ENCODE results near the gene CDKN1A. TPM values are rescaled to one million over a fixed set of nuclear protein-coding genes. Genes with fewer than 3 reads are reported as not detected.
A peak's percentile ranks its signal among the peaks of the same experiment; 100 is the strongest.

CDKN1A gene
- total RNA-seq, 1 donor from 2014 or later = 353 TPM

DNA sequence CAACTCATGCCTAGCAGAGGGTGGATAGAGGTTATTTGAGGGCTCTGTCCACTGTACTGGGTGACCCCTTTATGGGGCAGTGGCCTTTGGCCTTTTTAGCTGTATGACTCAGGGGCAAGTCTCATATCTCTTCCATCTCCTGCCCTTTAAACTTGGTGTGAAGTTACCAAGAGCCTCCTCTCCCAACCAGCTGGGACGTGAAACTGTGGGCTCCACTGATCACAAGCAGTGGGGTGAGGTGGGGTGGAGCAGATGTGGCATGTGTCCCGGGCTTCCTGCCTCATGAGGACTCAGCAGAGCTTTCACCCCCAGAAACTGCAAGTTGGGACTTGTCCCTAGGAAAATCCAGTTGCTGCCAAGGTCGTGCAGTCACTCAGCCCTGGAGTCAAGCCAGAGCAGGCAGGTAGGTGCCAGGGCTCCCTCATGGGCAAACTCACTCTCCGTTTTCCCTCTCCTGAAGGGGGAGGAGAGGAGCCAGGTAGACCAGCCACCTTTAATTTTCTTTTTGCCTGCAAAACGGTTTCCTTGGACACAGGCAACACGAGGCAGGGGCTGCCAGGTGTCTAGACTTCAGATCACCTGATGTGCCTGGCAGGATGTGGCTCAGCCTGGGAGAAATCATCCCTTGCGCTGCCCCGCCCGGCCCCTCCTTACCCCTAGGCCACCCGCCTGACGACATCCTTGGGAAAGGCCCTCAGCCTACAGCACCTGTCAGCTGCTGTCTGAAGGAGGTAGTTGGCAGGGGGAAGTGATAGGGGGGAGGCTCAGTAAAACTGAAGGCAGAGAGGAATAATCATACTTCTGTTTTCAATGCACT is 4.0 kb downstream of the CDKN1A start:
- H3K27me3 ChIP-seq = no peaks in the 10 kb centered on the region
- intact Hi-C loops (cut with DNase I) = no loop called here
- peak overlapping the region; percentile 45 to 100 for H3K27ac ChIP-seq
- TF ChIP-seq, protein P1, sequence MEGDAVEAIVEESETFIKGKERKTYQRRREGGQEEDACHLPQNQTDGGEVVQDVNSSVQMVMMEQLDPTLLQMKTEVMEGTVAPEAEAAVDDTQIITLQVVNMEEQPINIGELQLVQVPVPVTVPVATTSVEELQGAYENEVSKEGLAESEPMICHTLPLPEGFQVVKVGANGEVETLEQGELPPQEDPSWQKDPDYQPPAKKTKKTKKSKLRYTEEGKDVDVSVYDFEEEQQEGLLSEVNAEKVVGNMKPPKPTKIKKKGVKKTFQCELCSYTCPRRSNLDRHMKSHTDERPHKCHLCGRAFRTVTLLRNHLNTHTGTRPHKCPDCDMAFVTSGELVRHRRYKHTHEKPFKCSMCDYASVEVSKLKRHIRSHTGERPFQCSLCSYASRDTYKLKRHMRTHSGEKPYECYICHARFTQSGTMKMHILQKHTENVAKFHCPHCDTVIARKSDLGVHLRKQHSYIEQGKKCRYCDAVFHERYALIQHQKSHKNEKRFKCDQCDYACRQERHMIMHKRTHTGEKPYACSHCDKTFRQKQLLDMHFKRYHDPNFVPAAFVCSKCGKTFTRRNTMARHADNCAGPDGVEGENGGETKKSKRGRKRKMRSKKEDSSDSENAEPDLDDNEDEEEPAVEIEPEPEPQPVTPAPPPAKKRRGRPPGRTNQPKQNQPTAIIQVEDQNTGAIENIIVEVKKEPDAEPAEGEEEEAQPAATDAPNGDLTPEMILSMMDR (IDR thresholded peaks at IDR 0.05) = no peak
- peaks cover 12 to 25% of the 10 kb centered on the region in 2 donors for H3K4me1 ChIP-seq
- peak overlapping the region; percentile 12 to 75 for H3K4me3 ChIP-seq
- peaks cover 57 to 60% of the 10 kb centered on the region in 2 donors for H3K36me3 ChIP-seq
- H3K9me3 ChIP-seq = no peaks in the 10 kb centered on the region
- no peak for DNase-seq (ENCODE audit: low spot score in 2 of 2)

DNA sequence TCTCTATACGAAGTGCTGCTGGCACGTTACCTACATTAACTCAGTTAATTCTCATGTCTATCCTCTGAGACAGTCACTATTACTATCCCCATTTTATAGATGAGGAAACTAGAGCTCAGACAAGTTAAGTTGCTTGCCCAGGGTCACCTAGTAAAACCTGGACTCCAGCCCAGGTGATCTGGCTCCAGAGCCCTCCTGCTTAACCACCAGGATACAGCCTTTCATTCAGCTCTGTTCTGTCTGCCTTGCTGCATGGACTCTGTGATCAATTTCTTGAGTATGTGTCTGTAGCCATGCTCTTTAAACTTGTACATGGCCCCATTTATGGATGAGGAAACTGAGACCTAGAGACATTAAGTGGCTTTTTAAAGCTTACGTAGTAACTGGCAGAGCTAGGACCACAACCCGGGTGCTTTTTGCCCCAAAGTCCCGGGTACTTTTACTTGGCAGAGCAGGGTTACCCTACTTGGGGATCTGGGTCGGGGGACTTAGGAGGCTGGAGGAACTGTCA is 4.7 kb downstream of the CDKN1A start:
- DNase-seq (ENCODE audit: low spot score in 2 of 2) = no peak
- intact Hi-C loops (cut with DNase I) = no loop called here
- TF ChIP-seq, protein P1 (IDR thresholded peaks at IDR 0.05) = no peak
- Histone ChIP-seq H3K9me3 (no peaks in the 10 kb centered on the region), H3K36me3 (peaks cover 58 to 67% of the 10 kb centered on the region in 2 donors), H3K27me3 (no peaks in the 10 kb centered on the region), H3K27ac (peak overlapping the region; percentile 45 to 100), H3K4me1 (peaks cover 12 to 18% of the 10 kb centered on the region in 2 donors), H3K4me3 (peak overlapping the region; percentile 12 to 75)

DNA sequence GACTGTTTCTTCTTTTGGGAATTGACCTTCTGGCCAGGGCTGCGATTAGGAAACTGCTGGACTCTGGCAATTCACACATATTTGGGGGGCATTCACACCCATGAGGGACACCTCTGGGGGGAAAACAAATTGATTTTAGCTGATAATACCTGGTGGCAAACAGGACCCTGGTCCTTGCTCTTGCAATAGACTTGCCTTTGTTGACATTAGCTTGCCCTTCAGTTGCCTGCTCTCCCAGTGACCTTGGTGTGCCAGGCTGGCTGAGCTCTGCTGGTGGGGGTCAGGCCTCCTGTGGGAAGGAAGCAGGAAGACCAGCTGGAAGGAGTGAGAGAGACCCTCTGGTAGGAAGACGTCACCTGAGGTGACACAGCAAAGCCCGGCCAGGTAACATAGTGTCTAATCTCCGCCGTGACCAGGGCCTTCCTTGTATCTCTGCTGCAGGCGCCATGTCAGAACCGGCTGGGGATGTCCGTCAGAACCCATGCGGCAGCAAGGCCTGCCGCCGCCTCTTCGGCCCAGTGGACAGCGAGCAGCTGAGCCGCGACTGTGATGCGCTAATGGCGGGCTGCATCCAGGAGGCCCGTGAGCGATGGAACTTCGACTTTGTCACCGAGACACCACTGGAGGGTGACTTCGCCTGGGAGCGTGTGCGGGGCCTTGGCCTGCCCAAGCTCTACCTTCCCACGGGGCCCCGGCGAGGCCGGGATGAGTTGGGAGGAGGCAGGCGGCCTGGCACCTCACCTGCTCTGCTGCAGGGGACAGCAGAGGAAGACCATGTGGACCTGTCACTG is 5.3 kb downstream of the CDKN1A start:
- H3K27me3 ChIP-seq = no peaks in the 10 kb centered on the region
- H3K9me3 ChIP-seq = no peaks in the 10 kb centered on the region
- peaks cover 58 to 68% of the 10 kb centered on the region in 2 donors for H3K36me3 ChIP-seq
- DNase-seq (ENCODE audit: low spot score in 2 of 2) = peak in 1 of 2 donors; percentile 66
- peaks cover 12 to 18% of the 10 kb centered on the region in 2 donors for H3K4me1 ChIP-seq
- intact Hi-C loops (cut with DNase I) = no loop called here
- H3K27ac ChIP-seq = peak overlapping the region; percentile 45 to 100
- TF ChIP-seq, protein P1 (IDR thresholded peaks at IDR 0.05) = no peak
- H3K4me3 ChIP-seq = no peak overlapping the region

DNA sequence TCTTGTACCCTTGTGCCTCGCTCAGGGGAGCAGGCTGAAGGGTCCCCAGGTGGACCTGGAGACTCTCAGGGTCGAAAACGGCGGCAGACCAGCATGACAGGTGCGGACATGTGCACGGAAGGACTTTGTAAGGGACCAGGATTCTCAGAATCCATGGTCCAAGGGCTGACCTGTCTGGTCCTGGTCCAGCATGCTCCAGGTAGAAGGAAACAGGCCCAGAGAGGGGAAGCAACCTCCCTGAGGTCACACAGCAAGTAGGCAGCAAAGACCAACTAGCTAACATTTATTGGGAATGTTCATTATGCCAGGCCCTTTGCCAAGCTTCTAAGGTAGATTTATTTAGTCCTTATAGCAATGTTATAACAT is 5.9 kb downstream of the CDKN1A start:
- no peak overlapping the region for H3K27ac ChIP-seq
- H3K4me1 ChIP-seq = peaks cover 12 to 18% of the 10 kb centered on the region in 2 donors
- TF ChIP-seq, protein P1 (IDR thresholded peaks at IDR 0.05) = no peak
- H3K9me3 ChIP-seq = no peaks in the 10 kb centered on the region
- DNase-seq (ENCODE audit: low spot score in 2 of 2) = no peak
- no peaks in the 10 kb centered on the region for H3K27me3 ChIP-seq
- H3K4me3 ChIP-seq = no peak overlapping the region
- peaks cover 58 to 68% of the 10 kb centered on the region in 2 donors for H3K36me3 ChIP-seq
- intact Hi-C loops (cut with DNase I) = no loop called here

DNA sequence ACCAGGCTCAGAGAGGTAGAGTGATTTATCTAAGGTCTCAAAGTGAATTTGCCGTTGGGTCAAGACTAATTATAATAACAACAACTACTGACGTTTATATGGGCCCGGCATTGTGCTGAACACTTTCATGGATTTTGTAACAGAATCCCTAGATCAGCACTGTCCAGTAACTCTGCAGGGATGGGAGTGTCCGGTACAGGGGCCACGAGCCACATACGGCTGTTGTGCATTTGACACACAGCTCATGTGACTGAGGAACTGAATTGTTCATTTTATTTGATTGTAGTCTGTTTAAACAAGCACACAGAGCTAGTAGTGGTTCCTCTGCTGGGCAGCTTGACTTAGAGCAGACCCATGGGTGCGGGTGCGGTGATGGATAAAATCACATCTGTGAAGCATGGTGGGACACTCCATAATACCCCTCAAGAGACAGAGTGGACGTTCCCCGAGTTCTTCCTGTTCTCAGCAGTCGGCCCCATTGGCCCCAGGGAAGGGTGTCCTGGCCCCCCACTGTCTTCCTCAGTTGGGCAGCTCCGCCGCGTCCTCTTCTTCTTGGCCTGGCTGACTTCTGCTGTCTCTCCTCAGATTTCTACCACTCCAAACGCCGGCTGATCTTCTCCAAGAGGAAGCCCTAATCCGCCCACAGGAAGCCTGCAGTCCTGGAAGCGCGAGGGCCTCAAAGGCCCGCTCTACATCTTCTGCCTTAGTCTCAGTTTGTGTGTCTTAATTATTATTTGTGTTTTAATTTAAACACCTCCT is 6.8 kb downstream of the CDKN1A start:
- Histone ChIP-seq H3K27ac (peak overlapping the region in 1 of 2 donors; percentile 23), H3K9me3 (no peaks in the 10 kb centered on the region), H3K27me3 (no peaks in the 10 kb centered on the region), H3K4me3 (no peak overlapping the region), H3K4me1 (peaks cover 12 to 18% of the 10 kb centered on the region in 2 donors), H3K36me3 (peaks cover 58 to 64% of the 10 kb centered on the region in 2 donors)
- intact Hi-C loops (cut with DNase I) = no loop called here
- TF ChIP-seq, protein P1 (IDR thresholded peaks at IDR 0.05) = no peak
- no peak for DNase-seq (ENCODE audit: low spot score in 2 of 2)
